Measurements from ENCODE around the gene SGF29.

DNA sequence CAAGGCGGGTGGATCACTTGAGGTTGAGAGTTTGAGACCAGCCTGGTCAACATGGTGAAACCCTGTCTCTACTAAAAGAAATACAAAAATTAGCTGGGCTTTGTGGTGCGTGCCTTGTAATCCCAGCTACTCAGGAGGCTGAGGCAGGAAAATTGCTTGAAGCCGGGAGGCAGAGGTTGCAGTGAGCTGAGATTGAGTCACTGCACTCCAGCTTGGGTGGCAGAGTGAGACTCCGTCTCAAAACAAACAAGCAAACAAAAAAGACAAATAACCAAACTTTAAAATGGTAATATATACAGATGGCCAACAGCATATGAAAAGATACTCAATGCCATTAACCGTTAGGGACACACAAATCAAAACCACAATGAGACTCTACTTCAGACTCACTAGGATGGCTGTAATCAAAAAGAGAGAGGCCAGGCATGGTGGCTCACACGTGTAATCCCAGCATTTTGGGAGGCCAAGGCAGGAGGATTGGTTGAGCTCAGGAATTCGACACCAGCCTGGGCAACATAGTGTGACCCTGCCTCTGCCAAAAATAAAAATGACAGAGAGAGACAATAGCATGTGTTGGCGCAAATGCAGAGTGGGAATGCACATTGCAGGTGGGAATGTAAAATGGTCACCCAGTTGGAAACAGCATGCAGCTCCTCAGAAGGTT lies 21.9 kb downstream of the SGF29 start:
- TF ChIP-seq, protein P1, sequence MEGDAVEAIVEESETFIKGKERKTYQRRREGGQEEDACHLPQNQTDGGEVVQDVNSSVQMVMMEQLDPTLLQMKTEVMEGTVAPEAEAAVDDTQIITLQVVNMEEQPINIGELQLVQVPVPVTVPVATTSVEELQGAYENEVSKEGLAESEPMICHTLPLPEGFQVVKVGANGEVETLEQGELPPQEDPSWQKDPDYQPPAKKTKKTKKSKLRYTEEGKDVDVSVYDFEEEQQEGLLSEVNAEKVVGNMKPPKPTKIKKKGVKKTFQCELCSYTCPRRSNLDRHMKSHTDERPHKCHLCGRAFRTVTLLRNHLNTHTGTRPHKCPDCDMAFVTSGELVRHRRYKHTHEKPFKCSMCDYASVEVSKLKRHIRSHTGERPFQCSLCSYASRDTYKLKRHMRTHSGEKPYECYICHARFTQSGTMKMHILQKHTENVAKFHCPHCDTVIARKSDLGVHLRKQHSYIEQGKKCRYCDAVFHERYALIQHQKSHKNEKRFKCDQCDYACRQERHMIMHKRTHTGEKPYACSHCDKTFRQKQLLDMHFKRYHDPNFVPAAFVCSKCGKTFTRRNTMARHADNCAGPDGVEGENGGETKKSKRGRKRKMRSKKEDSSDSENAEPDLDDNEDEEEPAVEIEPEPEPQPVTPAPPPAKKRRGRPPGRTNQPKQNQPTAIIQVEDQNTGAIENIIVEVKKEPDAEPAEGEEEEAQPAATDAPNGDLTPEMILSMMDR (IDR thresholded peaks at IDR 0.05 in 8 of 11, conservative IDR thresholded peaks at IDR 0.05 in 3 of 11): no peak
- no peak for TF ChIP-seq POLR2A (IDR thresholded peaks at IDR 0.05)
- no peak for TF ChIP-seq POLR2AphosphoS5 (IDR thresholded peaks at IDR 0.05)

Data from spleen (tissue), 7 donors.